Pancreas (tissue), 10 donors: Measurements from ENCODE around the gene SLC26A11. TPM values are rescaled to one million over a fixed set of nuclear protein-coding genes. Genes with fewer than 3 reads are reported as not detected.
A peak's percentile ranks its signal among the peaks of the same experiment; 100 is the strongest.

Source experiments
- ATAC-seq, 4 donors: fragments of 200-7000 bp; cut with Tn5 transposase; one replicate each; pipeline versions ENCODE4 v1.8.0 to v1.9.1; 2020; ENCODE audit warnings: mild to moderate bottlenecking in 4 of 4, moderate library complexity in 4 of 4
- DNase-seq, 6 donors: peaks; one replicate each; pipeline ENCODE4 v3.0.0-alpha.2; 2020
- FAIRE-seq: peaks from 2 replicates; lab custom pipeline; 2012; peaks lifted over from hg19 to GRCh38; lab: Jason Lieb, UNC
- H3K27ac ChIP-seq, 4 donors: fragments of 200-600 bp; sonication (generic); 1 replicate in 3 of 4; 2 replicates in 1 of 4; pipeline versions ENCODE4 v1.5.0 to v1.8.0; 2020
- H3K27me3 ChIP-seq, 4 donors: fragments of 200-600 bp; one replicate each; pipeline ENCODE4 v1.8.0; 2021
- H3K36me3 ChIP-seq, 3 donors: fragments of 200-600 bp; sonication (generic) in 1 of 3; one replicate each; pipeline versions ENCODE4 v1.5.0 to v1.8.0; 2020 to 2021
- H3K4me1 ChIP-seq, 3 donors: fragments of 200-600 bp; one replicate each; pipeline ENCODE4 v1.8.0; 2021
- H3K4me3 ChIP-seq, 4 donors: fragments of 200-600 bp; sonication (generic) in 2 of 4; one replicate each; pipeline versions ENCODE4 v1.5.0 to v1.8.0; 2020 to 2021
- H3K9me3 ChIP-seq, 4 donors: fragments of 200-600 bp; one replicate each; pipeline ENCODE4 v1.8.0; 2021
- WGBS, 2 donors: extraction: QIAGEN DNeasy Blood & Tissue Kit; methylation state at CpG; one replicate each; pipeline ENCODE4 v1.1.7; 2013; 5-methylcytosine and 5-hydroxymethylcytosine counted together
- intact Hi-C, 3 donors: fragments of 100-400 bp; cut with DNase I; formaldehyde crosslinking; loops; one replicate each; pipeline versions ENCODE4 v1.11.1 to v1.14.2; 2022
- polyA plus RNA-seq, 2 donors: library from polyadenylated mRNA; stranded (reverse); fragments of 200-250 nt; gene quantifications; one replicate each; pipeline ENCODE4 v1.2.3, GENCODE V29; 2013
- total RNA-seq, 6 donors: library from RNA; stranded (reverse); fragmentation: NEBNext Ultra II Directional in 4 of 6; extraction: Animal tissue kit (Norgen Biotek cat#: 25700) in 4 of 6; gene quantifications; one replicate each; pipeline versions ENCODE4 v1.2.1 to v1.2.4, GENCODE V29; 2021 to 2023
- TF ChIP-seq, protein P1 (sequence below), 4 donors: fragments of 200-600 bp; sonication (generic) in 3 of 4; IDR thresholded peaks; one replicate each; pipeline versions ENCODE4 v1.5.0 to v1.8.0; 2021; ENCODE audit warnings: antibody characterized with exemption in 4 of 4
- donor health status: healthy with polysubstance abuse.
- donor health status: DM: no; HTN: no; CAD: no; lungs with moderate emphysema.
- donor health status: DM: no; HTN: no; CAD: no.
- donor health status: control.
- donor health status: control.
- donor health status: Bipolar disorder and iron deficiency.
- donor health status: DM: yes; HTN: yes; CAD: no.
- donor health status: DM: no; HTN: no; CAD: no.
- donor health status: DM: no; HTN: no; CAD: no.
- donor health status: DM: yes; HTN: yes; CAD: no.

The SLC26A11 gene
- total and polyA plus RNA-seq, 8 donors, result 5.1 to 23.6 (median 8.8) TPM

DNA sequence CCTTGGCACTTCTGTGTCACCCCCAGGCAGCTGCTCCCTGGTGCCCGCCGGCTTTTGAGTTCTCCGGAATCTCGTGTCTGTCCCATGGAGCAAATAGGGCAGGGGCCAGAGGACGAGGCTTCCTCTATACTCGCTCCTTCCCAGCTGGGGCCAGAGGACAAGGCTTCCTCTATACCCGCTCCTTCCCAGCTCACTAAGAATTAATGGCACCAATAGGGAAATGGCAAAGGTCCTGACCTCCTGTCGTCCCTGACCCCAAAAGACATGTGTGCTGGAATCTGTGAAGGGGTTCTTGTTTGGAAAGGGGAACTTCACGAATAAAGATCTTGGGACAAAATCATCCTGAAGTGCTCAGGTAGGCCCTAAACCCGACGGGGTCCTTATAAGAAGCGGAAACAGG is 7.7 kb upstream of the SLC26A11 start:
- WGBS, 2 donors, result 88 to 92% methylated on average over 12 of the region's 12 CpGs
- H3K36me3 ChIP-seq, result peaks cover 0 to 25% (median 10%) of the 10 kb centered on the region in 3 donors
- TF ChIP-seq, protein P1, sequence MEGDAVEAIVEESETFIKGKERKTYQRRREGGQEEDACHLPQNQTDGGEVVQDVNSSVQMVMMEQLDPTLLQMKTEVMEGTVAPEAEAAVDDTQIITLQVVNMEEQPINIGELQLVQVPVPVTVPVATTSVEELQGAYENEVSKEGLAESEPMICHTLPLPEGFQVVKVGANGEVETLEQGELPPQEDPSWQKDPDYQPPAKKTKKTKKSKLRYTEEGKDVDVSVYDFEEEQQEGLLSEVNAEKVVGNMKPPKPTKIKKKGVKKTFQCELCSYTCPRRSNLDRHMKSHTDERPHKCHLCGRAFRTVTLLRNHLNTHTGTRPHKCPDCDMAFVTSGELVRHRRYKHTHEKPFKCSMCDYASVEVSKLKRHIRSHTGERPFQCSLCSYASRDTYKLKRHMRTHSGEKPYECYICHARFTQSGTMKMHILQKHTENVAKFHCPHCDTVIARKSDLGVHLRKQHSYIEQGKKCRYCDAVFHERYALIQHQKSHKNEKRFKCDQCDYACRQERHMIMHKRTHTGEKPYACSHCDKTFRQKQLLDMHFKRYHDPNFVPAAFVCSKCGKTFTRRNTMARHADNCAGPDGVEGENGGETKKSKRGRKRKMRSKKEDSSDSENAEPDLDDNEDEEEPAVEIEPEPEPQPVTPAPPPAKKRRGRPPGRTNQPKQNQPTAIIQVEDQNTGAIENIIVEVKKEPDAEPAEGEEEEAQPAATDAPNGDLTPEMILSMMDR (IDR thresholded peaks at IDR 0.05), result no peak
- no peak overlapping the region for H3K4me3 ChIP-seq
- no peak for ATAC-seq
- no peak overlapping the region for H3K27ac ChIP-seq
- H3K27me3 ChIP-seq, result no peaks in the 10 kb centered on the region
- H3K4me1 ChIP-seq, result no peaks in the 10 kb centered on the region
- DNase-seq, result peak in 1 of 6 donors; percentile 0
- intact Hi-C loops, result no loop called here
- no peaks in the 10 kb centered on the region for H3K9me3 ChIP-seq
- FAIRE-seq, result no peak

DNA sequence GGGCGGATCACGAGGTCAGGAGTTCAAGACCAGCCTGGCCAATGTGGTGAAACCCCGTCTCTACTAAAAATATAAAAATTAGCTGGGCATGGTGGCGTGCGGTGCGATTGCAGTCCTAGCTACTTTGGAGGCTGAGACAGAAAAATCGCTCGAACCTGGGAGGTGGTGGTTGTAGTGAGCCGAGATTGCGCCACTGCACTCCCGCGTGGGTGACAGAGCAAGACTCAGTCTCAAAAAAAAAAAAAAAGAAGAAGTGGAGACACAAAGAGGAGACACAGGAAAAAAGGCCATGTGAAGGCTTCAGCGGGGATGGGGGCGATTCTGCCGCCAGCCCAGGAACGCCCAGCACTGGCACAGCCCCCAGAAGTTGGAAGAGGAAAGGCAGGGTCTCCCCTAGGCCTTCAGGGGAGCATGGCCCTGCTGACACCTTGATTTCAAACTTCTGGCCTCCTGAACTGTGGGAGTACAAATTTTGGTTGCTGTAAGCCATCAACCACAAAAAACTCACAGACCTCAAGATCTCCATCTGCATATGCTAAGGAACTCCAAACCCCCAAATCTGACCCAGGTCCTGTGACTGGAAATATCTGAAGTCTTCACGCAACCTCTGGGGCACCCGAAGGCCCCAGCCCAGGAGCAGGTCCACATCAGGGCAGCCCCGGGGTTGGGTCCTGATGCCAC is 7.1 kb upstream of the SLC26A11 start:
- Histone ChIP-seq H3K36me3 (peaks cover 0 to 25% (median 10%) of the 10 kb centered on the region in 3 donors), H3K9me3 (no peaks in the 10 kb centered on the region), H3K27me3 (no peaks in the 10 kb centered on the region), H3K4me1 (no peaks in the 10 kb centered on the region), H3K4me3 (no peak overlapping the region), H3K27ac (no peak overlapping the region)
- intact Hi-C loops, result no loop called here
- 90 to 91% methylated on average over 19 of the region's 19 CpGs for WGBS, 2 donors
- no peak for FAIRE-seq
- TF ChIP-seq, protein P1 (IDR thresholded peaks at IDR 0.05), result no peak
- ATAC-seq, result peak in 1 of 4 donors; percentile 48
- peak in 2 of 6 donors; percentile 1 to 7 for DNase-seq

DNA sequence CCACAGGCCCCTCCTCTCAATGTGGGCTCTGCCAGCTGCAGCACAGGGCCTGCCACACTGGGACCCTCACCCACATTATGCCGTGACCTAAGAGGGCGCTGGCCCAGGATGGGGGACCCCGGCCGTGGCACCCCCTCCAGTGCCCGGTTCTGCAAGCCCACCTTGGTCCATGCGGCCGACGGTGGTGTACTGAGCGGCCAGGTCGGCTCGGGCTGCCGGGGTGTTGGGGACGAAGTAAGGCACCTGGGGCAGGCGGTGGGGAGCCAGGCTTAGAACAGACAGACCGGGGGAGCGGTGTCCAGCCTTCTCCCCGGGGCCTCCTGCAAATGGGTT is 6.6 kb upstream of the SLC26A11 start:
- intact Hi-C loops, result no loop called here
- no peaks in the 10 kb centered on the region for H3K27me3 ChIP-seq
- FAIRE-seq (no peak), DNase-seq (no peak), ATAC-seq (no peak)
- H3K27ac ChIP-seq, result no peak overlapping the region
- TF ChIP-seq, protein P1 (IDR thresholded peaks at IDR 0.05), result no peak
- H3K9me3 ChIP-seq, result no peaks in the 10 kb centered on the region
- WGBS, 2 donors, result 95 to 96% methylated on average over 17 of the region's 17 CpGs
- no peaks in the 10 kb centered on the region for H3K4me1 ChIP-seq
- H3K4me3 ChIP-seq, result no peak overlapping the region
- H3K36me3 ChIP-seq, result peaks cover 0 to 25% (median 10%) of the 10 kb centered on the region in 3 donors

DNA sequence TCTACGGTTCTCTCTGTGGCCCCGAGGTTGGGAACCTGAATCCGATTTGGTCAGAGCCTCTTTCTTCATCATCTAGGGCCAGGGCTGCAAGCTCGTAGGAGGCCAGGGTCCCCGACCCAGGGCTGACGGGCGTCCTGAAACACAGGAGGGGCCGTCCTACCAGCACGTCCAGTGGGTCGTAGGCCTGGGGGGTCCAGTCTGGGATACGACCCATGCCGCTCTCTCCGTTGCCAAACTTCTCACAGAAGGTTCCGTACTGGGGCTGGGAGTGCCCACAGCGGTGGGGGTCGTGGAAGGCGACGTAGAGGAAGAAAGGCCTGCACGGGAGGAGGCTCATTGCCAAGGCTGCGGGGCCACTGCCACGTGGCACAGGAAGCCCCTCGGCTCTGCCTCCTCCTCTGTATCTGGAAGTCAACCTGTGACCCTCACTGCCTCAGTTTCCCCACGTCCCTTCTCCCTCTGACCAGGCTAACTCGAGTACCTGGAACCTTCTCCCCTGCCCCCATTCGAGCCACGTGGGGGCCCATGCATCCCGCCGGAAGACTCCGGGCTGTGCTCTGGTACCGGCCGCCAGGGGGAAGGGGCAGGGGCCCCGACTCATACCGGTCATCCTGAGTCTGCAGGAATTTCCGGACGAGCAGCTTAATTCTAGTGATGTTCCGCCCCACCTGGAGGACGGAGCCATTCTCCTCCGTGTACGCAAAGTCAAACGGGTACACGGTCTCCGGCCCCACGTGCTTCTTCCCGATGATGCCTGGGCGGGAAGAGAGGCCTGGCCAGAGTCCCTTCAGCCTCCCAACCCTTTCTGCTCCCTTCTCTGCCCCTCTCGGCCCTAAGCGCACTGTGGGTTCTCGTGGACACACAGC is 6.0 kb upstream of the SLC26A11 start:
- DNase-seq (peak in 2 of 6 donors; percentile 13 to 67), FAIRE-seq (no peak), ATAC-seq (no peak)
- Histone ChIP-seq H3K27me3 (no peaks in the 10 kb centered on the region), H3K9me3 (no peaks in the 10 kb centered on the region), H3K27ac (no peak overlapping the region), H3K4me3 (no peak overlapping the region), H3K4me1 (no peaks in the 10 kb centered on the region), H3K36me3 (peaks cover 0 to 22% (median 10%) of the 10 kb centered on the region in 3 donors)
- intact Hi-C loops, result no loop called here
- 93 to 94% methylated on average over 45 to 48 of the region's 48 CpGs for WGBS, 2 donors
- TF ChIP-seq, protein P1 (IDR thresholded peaks at IDR 0.05), result no peak
